ENCODE measurements around the gene GRIK1.

GRCh38 chr21:29555601-29556000 lies 384.2 kb downstream of the GRIK1 start:
- TF ChIP-seq EZH2 (IDR thresholded peaks at IDR 0.05; ENCODE audit: low read length) (no peak), CTCF (optimal IDR thresholded peaks at IDR 0.05 in 1 of 3, IDR thresholded peaks at IDR 0.05 in 1 of 3, conservative IDR thresholded peaks at IDR 0.05 in 1 of 3; ENCODE audit: extremely low read depth in 1 of 3, insufficient read depth in 2 of 3, low read length in 3 of 3) (no peak)

Measured in keratinocyte (primary cell).